Effector memory CD8-positive, alpha-beta T cell (primary cell): Measurements from ENCODE around the gene CCDC8.
"Not testable (repeated sequence)": the region's sequence is repeated elsewhere in the genome, so short reads cannot be mapped to it uniquely, and the experiment has no call there.

Source experiments
- ATAC-seq: fragments of 150-1000 bp; cut with Tn5 transposase; replicated peaks from 2 replicates; pipeline ENCODE4 v1.10.0; 2021; ENCODE audit warnings: mild to moderate bottlenecking, moderate library complexity
- DNase-seq, 3 experiments: peaks; one replicate each; pipeline ENCODE4 v3.0.0; 2021
- H3K27ac Mint-ChIP-seq, 2 donors: one replicate each; pipeline ENCODE4 v1.8.0; 2022; ENCODE audit warnings: mild to moderate bottlenecking in 2 of 2, mixed read lengths in 2 of 2, moderate library complexity in 2 of 2
- H3K27me3 Mint-ChIP-seq, 2 donors: one replicate each; pipeline ENCODE4 v1.8.0; 2022; ENCODE audit warnings: mixed read lengths in 2 of 2
- H3K36me3 Mint-ChIP-seq: one replicate; pipeline ENCODE4 v1.8.0; 2022; ENCODE audit warnings: mild to moderate bottlenecking, moderate library complexity, mixed read lengths; ENCODE audit not compliant: insufficient read depth
- H3K4me1 Mint-ChIP-seq, 2 donors: one replicate each; pipeline ENCODE4 v1.8.0; 2022; ENCODE audit warnings: low read depth in 2 of 2, mixed read lengths in 2 of 2
- H3K4me3 Mint-ChIP-seq, 2 donors: one replicate each; pipeline ENCODE4 v1.8.0; 2022; ENCODE audit warnings: mild to moderate bottlenecking in 2 of 2, mixed read lengths in 2 of 2, moderate library complexity in 2 of 2
- H3K9me3 Mint-ChIP-seq, 2 donors: one replicate each; pipeline ENCODE4 v1.8.0; 2022; ENCODE audit warnings: mixed read lengths in 2 of 2

CCDC8 gene

DNA sequence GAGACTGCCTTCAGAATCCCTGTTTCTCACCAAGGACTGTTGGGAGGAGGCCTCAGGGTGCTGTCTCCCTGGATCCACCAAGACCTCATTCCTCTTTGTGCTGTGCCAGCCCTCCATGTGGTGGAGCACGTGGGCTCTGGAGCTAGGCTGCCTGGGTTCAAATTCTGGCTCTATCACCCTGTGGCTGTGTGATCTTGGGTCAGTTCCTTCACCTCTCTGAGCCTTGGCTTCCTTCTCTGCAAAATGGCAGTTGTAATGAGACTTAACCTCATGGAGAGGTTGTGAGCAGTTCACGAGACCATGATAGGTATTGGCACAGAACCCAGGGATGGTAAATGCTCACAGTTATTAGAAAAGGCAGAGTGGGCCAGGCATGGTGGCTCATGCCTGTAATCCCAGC is 9.0 kb upstream of the CCDC8 start:
- Mint-ChIP-seq H3K9me3 (no peaks in the 10 kb centered on the region), H3K36me3 (peaks cover 6% of the 10 kb centered on the region), H3K27ac (no peak overlapping the region), H3K27me3 (peaks cover 46 to 86% of the 10 kb centered on the region in 2 donors), H3K4me1 (peaks cover 12 to 13% of the 10 kb centered on the region in 2 donors), H3K4me3 (no peak overlapping the region)
- DNase-seq (no peak), ATAC-seq (no peak)

DNA sequence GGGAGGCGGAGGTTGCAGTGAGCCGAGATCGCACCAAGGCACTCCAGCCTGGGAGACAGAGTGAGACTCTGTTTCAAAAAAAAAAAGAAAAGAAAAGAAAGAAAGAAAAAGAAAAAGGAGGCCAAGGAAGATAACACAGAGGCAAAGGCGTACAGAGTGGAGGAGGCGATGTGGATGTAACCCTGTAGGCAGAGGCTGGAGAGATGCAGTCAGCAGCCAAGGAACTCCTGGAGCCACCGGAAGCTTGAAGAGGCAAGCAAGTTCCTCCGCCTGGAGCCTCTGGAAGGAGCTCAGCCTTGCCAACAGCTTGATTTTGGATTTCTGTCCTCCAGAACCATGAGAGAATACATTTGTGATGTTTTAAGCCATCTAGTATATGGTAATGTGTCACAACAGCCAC is 6.7 kb upstream of the CCDC8 start:
- ATAC-seq (no peak), DNase-seq (no peak)
- Mint-ChIP-seq H3K27ac (no peak overlapping the region), H3K9me3 (no peaks in the 10 kb centered on the region), H3K4me3 (no peak overlapping the region), H3K4me1 (peaks cover 4% of the 10 kb centered on the region in 2 donors), H3K36me3 (no peaks in the 10 kb centered on the region), H3K27me3 (peaks cover 41 to 85% of the 10 kb centered on the region in 2 donors)

DNA sequence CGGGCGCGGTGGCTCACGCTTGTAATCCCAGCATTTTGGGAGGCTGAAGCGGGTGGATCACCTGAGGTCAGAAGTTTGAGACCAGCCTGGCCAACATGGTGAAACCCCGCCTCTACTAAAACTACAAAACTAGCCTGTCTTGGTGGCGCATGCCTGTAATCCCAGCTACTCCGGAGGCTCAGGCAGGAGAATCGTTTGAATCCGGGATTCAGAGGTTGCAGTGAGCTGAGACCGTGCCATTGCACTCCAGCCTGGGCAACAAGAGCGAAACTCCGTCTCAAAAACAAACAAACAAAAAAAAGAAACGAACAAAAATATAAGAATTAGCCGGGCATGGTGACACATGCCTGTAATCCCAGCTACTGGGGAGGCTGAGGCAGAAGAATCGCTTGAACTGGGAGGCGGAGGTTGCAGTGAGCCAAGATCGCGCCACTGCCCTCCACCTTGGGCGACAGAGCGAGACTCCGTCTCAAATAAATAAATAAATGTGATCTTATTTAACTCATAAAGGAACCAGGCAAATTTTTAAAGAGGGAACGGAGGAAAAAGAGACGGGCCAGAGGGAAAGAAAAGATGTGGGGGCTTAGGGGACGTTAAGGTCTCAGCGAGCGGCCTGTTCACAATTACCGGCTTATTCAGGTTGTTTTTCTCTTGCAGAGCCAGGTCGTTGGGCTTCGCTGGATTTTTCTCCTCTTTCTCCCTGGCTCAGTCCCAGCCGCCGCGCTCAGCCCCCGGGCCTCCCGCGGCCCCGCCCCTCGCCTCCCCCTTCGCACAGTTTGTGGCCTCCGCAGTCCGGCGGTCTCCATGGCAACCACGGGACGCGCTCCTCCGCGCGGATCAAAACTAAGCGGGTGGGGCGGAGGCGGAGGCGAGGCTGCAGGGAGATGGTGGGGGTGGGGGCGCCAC is 2.7 kb upstream of the CCDC8 start:
- DNase-seq, H3K4me1 Mint-ChIP-seq, H3K36me3 Mint-ChIP-seq, H3K4me3 Mint-ChIP-seq, H3K27ac Mint-ChIP-seq, H3K9me3 Mint-ChIP-seq: not testable (repeated sequence)
- peak; percentile 27 for ATAC-seq
- peaks cover 44 to 92% of the 10 kb centered on the region in 2 donors for H3K27me3 Mint-ChIP-seq

DNA sequence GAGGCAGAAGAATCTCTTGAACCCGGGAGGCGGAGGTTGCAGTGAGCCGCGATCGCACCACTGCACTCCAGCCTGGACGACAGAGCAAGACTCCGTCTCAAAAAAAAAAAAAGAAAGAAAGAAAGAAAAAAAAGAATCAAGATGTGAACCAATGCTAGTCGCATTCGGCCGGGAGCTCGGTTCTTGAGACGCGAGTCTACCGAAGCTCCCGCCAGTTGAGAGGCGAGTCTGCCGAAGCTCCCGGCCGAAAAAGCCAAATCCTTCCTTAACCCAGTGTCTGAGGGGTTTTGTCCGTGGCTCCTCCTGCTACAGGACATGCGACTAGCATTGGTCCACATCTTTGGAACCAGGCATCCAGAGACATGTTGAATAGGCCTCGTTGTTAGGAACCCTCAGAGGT is 1.5 kb upstream of the CCDC8 start:
- peaks cover 51 to 95% of the 10 kb centered on the region in 2 donors for H3K27me3 Mint-ChIP-seq
- H3K9me3 Mint-ChIP-seq, DNase-seq, H3K27ac Mint-ChIP-seq, H3K4me1 Mint-ChIP-seq, H3K4me3 Mint-ChIP-seq, H3K36me3 Mint-ChIP-seq, ATAC-seq: not testable (repeated sequence)

DNA sequence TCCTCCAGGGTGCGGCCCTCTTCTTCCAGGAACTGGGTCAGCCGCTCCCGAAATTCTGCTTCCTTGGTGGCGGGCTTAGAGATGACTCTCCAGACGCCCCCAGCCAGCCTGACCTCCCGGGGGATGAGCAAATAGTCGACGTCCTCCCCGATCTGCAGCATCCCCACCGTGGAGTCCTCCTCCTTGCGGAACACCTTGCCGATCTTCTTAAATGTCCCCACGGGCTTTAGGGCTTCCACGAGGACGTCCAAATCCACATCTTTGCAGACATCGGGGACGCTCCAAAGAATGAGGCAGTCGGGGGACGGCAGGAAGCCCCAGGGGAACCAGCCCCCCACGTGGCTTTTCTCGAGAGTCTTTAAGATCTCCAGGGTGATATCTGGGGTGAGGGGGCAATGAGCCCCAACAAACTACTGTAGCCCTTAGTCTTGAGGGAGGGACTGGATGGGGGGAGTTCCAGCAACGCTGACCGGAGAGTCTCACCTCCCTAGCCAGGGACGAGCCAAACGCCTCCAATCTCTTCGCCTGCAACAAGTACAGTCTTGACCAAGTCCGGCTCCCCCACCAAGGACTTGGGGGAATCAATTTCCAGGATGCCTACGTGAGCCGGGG is 608 bp downstream of the CCDC8 start:
- no peak overlapping the region for H3K4me3 Mint-ChIP-seq
- H3K9me3 Mint-ChIP-seq: no peaks in the 10 kb centered on the region
- no peak for ATAC-seq
- peaks cover 4 to 14% of the 10 kb centered on the region in 2 donors for H3K4me1 Mint-ChIP-seq
- H3K27ac Mint-ChIP-seq: no peak overlapping the region
- no peaks in the 10 kb centered on the region for H3K36me3 Mint-ChIP-seq
- peaks cover 56 to 93% of the 10 kb centered on the region in 2 donors for H3K27me3 Mint-ChIP-seq
- DNase-seq: no peak

- ATAC-seq (no peak), DNase-seq (no peak)
- H3K27me3 Mint-ChIP-seq: peaks cover 63 to 97% of the 10 kb centered on the region in 2 donors
- H3K36me3 Mint-ChIP-seq: no peaks in the 10 kb centered on the region
- H3K27ac Mint-ChIP-seq: no peak overlapping the region
- no peak overlapping the region for H3K4me3 Mint-ChIP-seq
- no peaks in the 10 kb centered on the region for H3K9me3 Mint-ChIP-seq
- peaks cover 4 to 14% of the 10 kb centered on the region in 2 donors for H3K4me1 Mint-ChIP-seq
These were observed 1.3 kb downstream of the CCDC8 start for GRCh38 chr19:46411925-46412649.

- Mint-ChIP-seq H3K27me3 (peaks cover 64 to 97% of the 10 kb centered on the region in 2 donors), H3K9me3 (no peaks in the 10 kb centered on the region), H3K4me1 (peaks cover 0 to 14% of the 10 kb centered on the region in 2 donors), H3K27ac (no peak overlapping the region), H3K4me3 (no peak overlapping the region), H3K36me3 (no peaks in the 10 kb centered on the region)
- DNase-seq (no peak), ATAC-seq (no peak)
These were observed 2.1 kb downstream of the CCDC8 start for GRCh38 chr19:46411088-46411924.

DNA sequence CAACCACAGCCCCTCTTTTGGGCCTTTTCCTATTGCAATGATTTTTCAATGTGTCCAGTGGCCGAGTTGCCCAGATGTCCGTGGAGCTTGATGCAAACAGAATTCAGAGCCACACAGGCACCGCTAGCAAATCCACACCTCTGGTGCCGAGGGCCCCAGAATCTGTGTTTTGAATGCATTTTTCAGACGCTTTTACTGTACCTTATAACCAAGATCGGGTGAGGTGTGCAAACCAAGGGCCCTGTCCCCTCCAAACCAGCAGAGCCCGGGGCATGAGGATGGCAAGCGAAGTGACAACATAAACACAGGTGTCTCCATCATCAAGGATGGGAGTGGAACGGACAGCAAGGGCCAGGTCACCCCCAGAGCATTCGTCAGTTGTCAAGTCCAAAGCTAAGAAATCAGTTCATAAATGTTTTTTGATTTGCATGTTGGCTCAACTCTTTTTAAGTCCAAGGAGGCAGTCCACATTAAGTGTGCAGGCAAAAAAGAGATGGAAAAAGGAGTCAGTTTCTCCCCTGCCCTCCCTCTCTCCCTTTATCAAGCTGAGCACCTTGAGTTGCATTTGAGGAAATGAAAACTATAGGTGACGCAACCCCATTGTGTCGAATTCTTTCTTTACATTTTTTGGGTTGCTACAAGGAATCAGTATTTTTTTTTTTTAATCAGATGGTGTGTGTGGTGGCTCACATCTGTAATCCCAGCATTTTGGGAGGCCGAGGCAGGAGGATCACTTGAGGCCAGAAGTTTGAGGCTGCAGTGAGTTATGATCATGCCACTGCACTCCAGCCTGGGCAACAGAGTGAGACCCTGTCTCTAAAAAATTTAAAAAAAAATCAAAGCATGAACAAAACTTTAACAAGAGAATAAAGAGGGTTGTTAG is 2.9 kb downstream of the CCDC8 start:
- Mint-ChIP-seq H3K36me3 (no peaks in the 10 kb centered on the region), H3K27ac (no peak overlapping the region), H3K27me3 (peaks cover 65 to 97% of the 10 kb centered on the region in 2 donors), H3K4me3 (no peak overlapping the region), H3K4me1 (peaks cover 0 to 10% of the 10 kb centered on the region in 2 donors), H3K9me3 (no peaks in the 10 kb centered on the region)
- DNase-seq (no peak), ATAC-seq (no peak)

- Mint-ChIP-seq H3K9me3 (no peaks in the 10 kb centered on the region), H3K27me3 (peaks cover 71 to 94% of the 10 kb centered on the region in 2 donors), H3K4me1 (peaks cover 6 to 17% of the 10 kb centered on the region in 2 donors), H3K4me3 (no peak overlapping the region), H3K27ac (no peak overlapping the region), H3K36me3 (peaks cover 1% of the 10 kb centered on the region)
- no peak for ATAC-seq
- DNase-seq: no peak
These were observed 4.2 kb downstream of the CCDC8 start for GRCh38 chr19:46409191-46409590.

GRCh38 chr19:46408664-46409039 is 4.7 kb downstream of the CCDC8 start:
- no peak overlapping the region for H3K27ac Mint-ChIP-seq
- no peak for ATAC-seq
- no peaks in the 10 kb centered on the region for H3K9me3 Mint-ChIP-seq
- peaks cover 76 to 94% of the 10 kb centered on the region in 2 donors for H3K27me3 Mint-ChIP-seq
- DNase-seq: no peak
- H3K4me3 Mint-ChIP-seq: no peak overlapping the region
- H3K36me3 Mint-ChIP-seq: peaks cover 3% of the 10 kb centered on the region
- peaks cover 11 to 22% of the 10 kb centered on the region in 2 donors for H3K4me1 Mint-ChIP-seq

GRCh38 chr19:46407856-46408663 is 5.3 kb downstream of the CCDC8 start:
- H3K27ac Mint-ChIP-seq: no peak overlapping the region
- ATAC-seq: no peak
- H3K4me1 Mint-ChIP-seq: peaks cover 13 to 23% of the 10 kb centered on the region in 2 donors
- no peaks in the 10 kb centered on the region for H3K9me3 Mint-ChIP-seq
- H3K27me3 Mint-ChIP-seq: peaks cover 78 to 94% of the 10 kb centered on the region in 2 donors
- H3K36me3 Mint-ChIP-seq: peaks cover 3% of the 10 kb centered on the region
- no peak overlapping the region for H3K4me3 Mint-ChIP-seq
- no peak for DNase-seq
